ENCODE results near the gene DLX5.
A peak's percentile ranks its signal among the peaks of the same experiment; 100 is the strongest.

DLX5 gene

GRCh38 chr7:97018791-97019531, 5.7 kb downstream of the DLX5 start:
- peak; percentile 43 for DNase-seq (ENCODE audit: low read depth, low spot score)

- peak; percentile 53 for DNase-seq (ENCODE audit: low read depth, low spot score)
Observed at GRCh38 chr7:97018126-97018601, 6.5 kb downstream of the DLX5 start.

- DNase-seq (ENCODE audit: low read depth, low spot score): no peak
Observed at GRCh38 chr7:97017192-97018125, 7.2 kb downstream of the DLX5 start.

- peak; percentile 94 for DNase-seq (ENCODE audit: low read depth, low spot score)
Observed at GRCh38 chr7:97016381-97017191, 8.0 kb downstream of the DLX5 start.

GRCh38 chr7:97015756-97016380, 8.8 kb downstream of the DLX5 start:
- DNase-seq (ENCODE audit: low read depth, low spot score): no peak

GRCh38 chr7:97015279-97015678, 9.4 kb downstream of the DLX5 start:
- DNase-seq (ENCODE audit: low read depth, low spot score): peak; percentile 27

GRCh38 chr7:97014145-97014750, 10.4 kb downstream of the DLX5 start:
- no peak for DNase-seq (ENCODE audit: low read depth, low spot score)

- no peak for DNase-seq (ENCODE audit: low read depth, low spot score)
Observed at GRCh38 chr7:97013845-97014134, 10.8 kb downstream of the DLX5 start.

GRCh38 chr7:97013134-97013844, 11.3 kb downstream of the DLX5 start:
- no peak for DNase-seq (ENCODE audit: low read depth, low spot score)

- DNase-seq (ENCODE audit: low read depth, low spot score): peak; percentile 34
Observed at GRCh38 chr7:97012365-97013133, 12.1 kb downstream of the DLX5 start.

GRCh38 chr7:97011536-97012364, 12.9 kb downstream of the DLX5 start:
- DNase-seq (ENCODE audit: low read depth, low spot score): peak; percentile 2

GRCh38 chr7:97011104-97011503, 13.5 kb downstream of the DLX5 start:
- DNase-seq (ENCODE audit: low read depth, low spot score): no peak

- peak; percentile 57 for DNase-seq (ENCODE audit: low read depth, low spot score)
Observed at GRCh38 chr7:97009753-97010732, 14.6 kb downstream of the DLX5 start.

- DNase-seq (ENCODE audit: low read depth, low spot score): no peak
Observed at GRCh38 chr7:97008275-97008917, 16.2 kb downstream of the DLX5 start.

- peak; percentile 21 for DNase-seq (ENCODE audit: low read depth, low spot score)
Observed at GRCh38 chr7:97007583-97007861, 17.1 kb downstream of the DLX5 start.

- DNase-seq (ENCODE audit: low read depth, low spot score): peak; percentile 61
Observed at GRCh38 chr7:97006816-97007582, 17.6 kb downstream of the DLX5 start.

Data from ELF-1 (cell line).